OCI-LY7 (cell line): ENCODE measurements around the gene SLC25A41.

ENCODE experiments used
- EZH2phosphoT487 ChIP-seq: fragments of 200-600 bp; sonication (generic); IDR thresholded peaks from 2 replicates; pipeline ENCODE4 v1.6.1; 2018; ENCODE audit warnings: low read depth, borderline replicate concordance, mild to moderate bottlenecking, mixed run types, antibody characterized with exemption, low read length, moderate library complexity, mixed read lengths
- TF ChIP-seq, protein P1 (sequence below): fragments of 200-600 bp; sonication (generic); conservative IDR thresholded peaks from 2 replicates; pipeline ENCODE4 v1.5.1; 2014; ENCODE audit warnings: mild to moderate bottlenecking, antibody characterized with exemption, low read length, moderate library complexity, mixed read lengths

DNA sequence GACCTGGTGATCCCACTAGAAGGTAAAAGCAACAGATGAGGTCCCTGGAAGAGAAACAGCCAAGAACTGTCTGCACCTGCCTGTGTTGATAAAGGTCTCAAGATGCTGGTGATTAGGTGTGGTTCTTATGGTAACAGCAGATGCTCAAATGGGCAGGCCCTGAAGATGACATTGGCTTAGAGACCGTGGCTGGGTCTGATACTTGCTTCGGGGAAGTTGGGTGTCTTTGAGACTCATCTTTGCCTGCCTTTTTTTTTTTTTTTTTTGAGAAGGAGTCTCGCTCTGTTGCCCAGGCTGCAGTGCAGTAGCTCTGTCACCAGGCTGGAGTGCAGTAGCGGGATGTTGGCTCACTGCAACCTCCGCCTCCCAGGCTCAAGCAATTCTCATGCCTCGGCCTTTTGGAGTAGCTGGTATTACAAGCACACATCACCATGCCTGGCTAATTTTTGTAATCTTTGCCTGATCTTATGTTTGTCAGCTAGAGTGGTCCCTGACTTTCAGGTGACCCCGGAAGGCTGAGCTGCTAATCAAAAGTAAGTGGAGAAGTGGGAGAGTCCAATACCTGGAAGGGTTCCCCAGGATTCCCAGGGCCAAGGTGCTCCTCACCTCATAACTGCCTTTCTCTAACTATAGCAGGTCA lies 18.1 kb upstream of the SLC25A41 start:
- TF ChIP-seq, protein P1, sequence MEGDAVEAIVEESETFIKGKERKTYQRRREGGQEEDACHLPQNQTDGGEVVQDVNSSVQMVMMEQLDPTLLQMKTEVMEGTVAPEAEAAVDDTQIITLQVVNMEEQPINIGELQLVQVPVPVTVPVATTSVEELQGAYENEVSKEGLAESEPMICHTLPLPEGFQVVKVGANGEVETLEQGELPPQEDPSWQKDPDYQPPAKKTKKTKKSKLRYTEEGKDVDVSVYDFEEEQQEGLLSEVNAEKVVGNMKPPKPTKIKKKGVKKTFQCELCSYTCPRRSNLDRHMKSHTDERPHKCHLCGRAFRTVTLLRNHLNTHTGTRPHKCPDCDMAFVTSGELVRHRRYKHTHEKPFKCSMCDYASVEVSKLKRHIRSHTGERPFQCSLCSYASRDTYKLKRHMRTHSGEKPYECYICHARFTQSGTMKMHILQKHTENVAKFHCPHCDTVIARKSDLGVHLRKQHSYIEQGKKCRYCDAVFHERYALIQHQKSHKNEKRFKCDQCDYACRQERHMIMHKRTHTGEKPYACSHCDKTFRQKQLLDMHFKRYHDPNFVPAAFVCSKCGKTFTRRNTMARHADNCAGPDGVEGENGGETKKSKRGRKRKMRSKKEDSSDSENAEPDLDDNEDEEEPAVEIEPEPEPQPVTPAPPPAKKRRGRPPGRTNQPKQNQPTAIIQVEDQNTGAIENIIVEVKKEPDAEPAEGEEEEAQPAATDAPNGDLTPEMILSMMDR, result no peak
- no peak for TF ChIP-seq EZH2phosphoT487
